Nephron (organoid): ENCODE results near the gene IL1F10.

Experiments used
- H3K27ac Mint-ChIP-seq, 3 experiments: 2 replicates each; pipeline ENCODE4 v1.8.0; 2020; ENCODE audit warnings: mixed read lengths in 3 of 3, mild to moderate bottlenecking in 2 of 3, moderate library complexity in 1 of 3
- H3K27me3 Mint-ChIP-seq: 2 replicates; pipeline ENCODE4 v1.8.0; 2021; ENCODE audit warnings: low read depth, mild to moderate bottlenecking, moderate library complexity, mixed read lengths
- H3K36me3 Mint-ChIP-seq: 2 replicates; pipeline ENCODE4 v1.8.0; 2020; ENCODE audit warnings: low read depth, mixed read lengths
- H3K4me1 Mint-ChIP-seq: 2 replicates; pipeline ENCODE4 v1.8.0; 2020; ENCODE audit warnings: mixed read lengths
- H3K4me3 Mint-ChIP-seq, 3 experiments: 2 replicates each; pipeline ENCODE4 v1.8.0; 2020; ENCODE audit warnings: mild to moderate bottlenecking in 3 of 3, mixed read lengths in 3 of 3, moderate library complexity in 2 of 3
- H3K9me3 Mint-ChIP-seq: 2 replicates; pipeline ENCODE4 v1.8.0; 2020; ENCODE audit warnings: mixed read lengths
- TF ChIP-seq, protein P1 (sequence below), 3 experiments: fragments of 200-600 bp; sonication (generic); IDR thresholded peaks; one replicate each; pipeline ENCODE4 v1.5.0; 2021; ENCODE audit warnings: antibody characterized with exemption in 3 of 3; ENCODE audit not compliant: unreplicated experiment in 3 of 3

Gene IL1F10

DNA sequence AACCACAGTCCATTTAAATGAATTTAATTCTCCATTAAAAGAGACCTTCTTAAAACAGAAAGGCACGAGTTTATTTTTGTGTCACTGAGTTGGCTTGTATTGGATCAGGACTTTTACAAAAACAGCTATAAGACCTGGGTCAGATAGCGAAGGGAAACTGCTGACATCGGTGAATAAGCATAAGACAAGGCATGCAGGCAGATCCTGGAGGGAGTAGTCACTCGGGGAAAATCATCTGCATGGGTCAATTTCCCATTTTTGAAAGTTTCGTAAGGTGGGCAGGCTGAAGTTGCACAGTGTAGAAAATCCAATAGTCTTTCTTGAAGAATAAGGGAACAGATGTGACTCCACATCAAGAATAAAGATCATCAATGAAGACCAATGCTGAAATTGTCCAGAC, 28.1 kb upstream of the IL1F10 start:
- Mint-ChIP-seq H3K36me3 (no peaks in the 10 kb centered on the region), H3K4me1 (no peaks in the 10 kb centered on the region), H3K9me3 (no peaks in the 10 kb centered on the region), H3K4me3 (no peak overlapping the region), H3K27me3 (peaks cover 38% of the 10 kb centered on the region), H3K27ac (no peak overlapping the region)
- TF ChIP-seq, protein P1, sequence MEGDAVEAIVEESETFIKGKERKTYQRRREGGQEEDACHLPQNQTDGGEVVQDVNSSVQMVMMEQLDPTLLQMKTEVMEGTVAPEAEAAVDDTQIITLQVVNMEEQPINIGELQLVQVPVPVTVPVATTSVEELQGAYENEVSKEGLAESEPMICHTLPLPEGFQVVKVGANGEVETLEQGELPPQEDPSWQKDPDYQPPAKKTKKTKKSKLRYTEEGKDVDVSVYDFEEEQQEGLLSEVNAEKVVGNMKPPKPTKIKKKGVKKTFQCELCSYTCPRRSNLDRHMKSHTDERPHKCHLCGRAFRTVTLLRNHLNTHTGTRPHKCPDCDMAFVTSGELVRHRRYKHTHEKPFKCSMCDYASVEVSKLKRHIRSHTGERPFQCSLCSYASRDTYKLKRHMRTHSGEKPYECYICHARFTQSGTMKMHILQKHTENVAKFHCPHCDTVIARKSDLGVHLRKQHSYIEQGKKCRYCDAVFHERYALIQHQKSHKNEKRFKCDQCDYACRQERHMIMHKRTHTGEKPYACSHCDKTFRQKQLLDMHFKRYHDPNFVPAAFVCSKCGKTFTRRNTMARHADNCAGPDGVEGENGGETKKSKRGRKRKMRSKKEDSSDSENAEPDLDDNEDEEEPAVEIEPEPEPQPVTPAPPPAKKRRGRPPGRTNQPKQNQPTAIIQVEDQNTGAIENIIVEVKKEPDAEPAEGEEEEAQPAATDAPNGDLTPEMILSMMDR (IDR thresholded peaks at IDR 0.05; ENCODE audit: unreplicated experiment in 3 of 3): no peak

DNA sequence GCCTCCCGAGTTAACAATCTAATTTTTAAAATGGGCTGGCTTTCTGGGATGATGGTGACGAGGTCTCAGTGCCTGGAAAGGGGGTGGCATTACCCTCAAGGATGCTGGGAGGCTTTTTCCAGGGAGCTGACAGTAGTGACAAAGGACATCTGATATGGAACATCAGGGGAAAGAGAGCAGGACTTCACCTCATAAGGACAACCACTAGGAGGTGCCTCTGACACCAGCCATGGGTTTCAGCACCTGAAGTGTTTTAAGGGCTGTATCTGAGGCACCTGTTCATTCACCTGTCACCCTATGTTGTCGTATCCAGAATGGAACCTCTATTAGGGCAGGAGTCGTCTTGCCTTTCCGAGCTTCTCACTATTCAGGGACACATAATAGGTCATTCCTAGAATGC, 25.9 kb upstream of the IL1F10 start:
- Mint-ChIP-seq H3K9me3 (peaks cover 10% of the 10 kb centered on the region), H3K27ac (no peak overlapping the region), H3K27me3 (peaks cover 35% of the 10 kb centered on the region), H3K4me1 (no peaks in the 10 kb centered on the region), H3K4me3 (no peak overlapping the region), H3K36me3 (no peaks in the 10 kb centered on the region)
- TF ChIP-seq, protein P1 (IDR thresholded peaks at IDR 0.05; ENCODE audit: unreplicated experiment in 3 of 3): no peak

DNA sequence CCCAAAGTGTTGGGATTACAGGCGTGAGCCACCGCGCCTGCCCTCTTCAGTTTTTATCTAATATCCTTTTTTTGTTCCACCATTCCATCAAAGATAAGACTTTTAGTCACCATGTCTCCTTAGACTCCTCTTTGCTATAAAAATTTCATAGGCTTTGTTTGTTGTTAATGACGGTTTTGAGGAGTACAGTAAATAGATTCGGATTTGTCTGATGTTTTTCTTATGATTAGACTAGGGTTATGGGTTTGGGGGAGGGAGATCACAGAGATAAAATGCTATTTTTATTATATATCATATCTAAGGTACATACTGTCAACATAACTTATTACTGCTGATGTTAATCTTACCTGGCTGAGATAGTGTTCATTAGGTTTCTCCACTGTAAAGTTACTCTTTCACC, 21.3 kb upstream of the IL1F10 start:
- H3K9me3 Mint-ChIP-seq: peaks cover 19% of the 10 kb centered on the region
- no peak overlapping the region for H3K4me3 Mint-ChIP-seq
- no peak overlapping the region for H3K27ac Mint-ChIP-seq
- peaks cover 19% of the 10 kb centered on the region for H3K27me3 Mint-ChIP-seq
- no peaks in the 10 kb centered on the region for H3K36me3 Mint-ChIP-seq
- TF ChIP-seq, protein P1 (IDR thresholded peaks at IDR 0.05; ENCODE audit: unreplicated experiment in 3 of 3): no peak
- H3K4me1 Mint-ChIP-seq: no peaks in the 10 kb centered on the region

DNA sequence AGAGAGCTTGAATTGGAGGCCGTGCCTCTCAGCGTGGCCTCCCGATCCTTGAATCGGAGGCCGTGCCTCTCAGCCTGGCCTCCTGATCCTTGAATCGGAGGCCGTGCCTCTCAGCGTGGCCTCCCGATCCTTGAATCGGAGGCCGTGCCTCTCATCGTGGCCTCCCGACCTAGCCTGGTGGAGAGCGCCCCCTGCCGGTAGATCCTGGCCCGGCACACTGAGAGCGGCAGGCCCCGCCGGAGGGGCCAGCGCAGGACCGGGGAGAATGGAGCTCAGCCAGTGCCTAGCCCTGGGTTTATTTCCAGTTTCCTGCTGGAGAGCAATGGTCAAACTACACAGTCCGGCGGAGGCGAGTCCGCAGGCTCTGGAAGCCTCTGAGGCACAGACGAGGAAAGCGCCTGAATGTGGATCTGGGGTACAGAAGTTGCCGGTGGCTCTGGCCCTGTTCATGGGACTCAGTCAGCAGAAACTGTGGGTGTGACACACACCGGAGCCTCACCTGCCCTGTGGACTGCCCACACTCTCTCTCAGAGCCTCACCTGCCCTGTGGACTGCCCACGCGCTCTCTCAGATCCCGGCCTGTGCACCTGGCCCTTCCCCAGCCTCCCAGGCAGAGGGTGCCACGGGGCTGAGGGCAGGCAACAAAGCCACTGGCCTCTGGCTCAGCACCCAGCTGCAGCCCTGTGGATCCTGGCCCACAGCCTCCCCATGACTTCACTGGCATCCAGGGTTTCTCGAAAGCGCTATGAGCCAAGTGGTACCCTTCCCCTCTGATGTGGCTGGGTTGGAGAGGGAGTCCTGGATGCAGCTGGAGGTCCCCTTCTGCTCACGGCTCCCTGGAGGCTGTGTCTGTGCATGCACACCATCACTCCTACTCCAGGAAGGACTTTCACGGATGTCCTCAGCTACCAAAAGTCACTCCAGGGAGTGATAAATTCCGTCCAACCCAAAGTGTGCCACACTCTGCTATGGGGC, 16.6 kb upstream of the IL1F10 start:
- H3K4me3 Mint-ChIP-seq: no peak overlapping the region
- H3K9me3 Mint-ChIP-seq: peaks cover 41% of the 10 kb centered on the region
- H3K27me3 Mint-ChIP-seq: peaks cover 22% of the 10 kb centered on the region
- no peaks in the 10 kb centered on the region for H3K4me1 Mint-ChIP-seq
- no peaks in the 10 kb centered on the region for H3K36me3 Mint-ChIP-seq
- H3K27ac Mint-ChIP-seq: no peak overlapping the region
- TF ChIP-seq, protein P1 (IDR thresholded peaks at IDR 0.05; ENCODE audit: unreplicated experiment in 3 of 3): no peak

GRCh38 chr2:113052396-113052917, 15.3 kb upstream of the IL1F10 start, which contains the start of gene IL36B:
Gene IL36B (minus strand): TSS chr2:113052867.
- Mint-ChIP-seq H3K4me1 (no peaks in the 10 kb centered on the region), H3K9me3 (peaks cover 37% of the 10 kb centered on the region), H3K36me3 (no peaks in the 10 kb centered on the region), H3K27ac (no peak within 1 kb of the TSS), H3K4me3 (no peak within 1 kb of the TSS), H3K27me3 (peaks cover 19% of the 10 kb centered on the region)
- TF ChIP-seq, protein P1 (IDR thresholded peaks at IDR 0.05; ENCODE audit: unreplicated experiment in 3 of 3): no peak
